Melanocyte of skin (primary cell): ENCODE data around the gene CECR2. TPM values are rescaled to one million over a fixed set of nuclear protein-coding genes. Genes with fewer than 3 reads are reported as not detected.

Experiments used
- small RNA-seq, 2 donors: library from RNA; depleted of rRNA; stranded (forward); fragments of <200 nt; gene quantifications; one replicate each; pipeline ENCODE3, GENCODE V24; 2012
- total RNA-seq, 2 donors: library from RNA; depleted of rRNA; stranded (reverse); fragments of >200 nt; gene quantifications; 2 replicates each; pipeline ENCODE4 v1.2.3, GENCODE V29; 2012

CECR2 gene
- 1 to 10 TPM; 2.1 to 3.7 TPM for total RNA-seq

GRCh38 chr22:17369439-17370025 is at the start of gene CECR2:
Gene CECR2 (plus strand): TSS chr22:17369460. CDS start chr22:17369784, 324 bp downstream.

GRCh38 chr22:17562906-17563870 is 193.9 kb downstream of the CECR2 start, which contains the start of gene SLC25A18:
Gene SLC25A18 (plus strand): TSS chr22:17563498. CDS start chr22:17579945, 16,447 bp downstream.

Small RNAs within 50 kb of the gene (small RNA-seq; reads per million reads assigned to genes)
- gene CECR9 (0 reads per million in 2 donors), gene RN7SL843P (0 reads per million in 2 donors)

Other genes starting within 250 kb of the CECR2 start
- gene TMEM121B, start 248.1 kb upstream of the CECR2 start, total RNA-seq: under 1 TPM; under 0.01 to 0.34 TPM
- 10 to 100 TPM; 32.0 to 43.6 TPM for gene HDHD5, start 210.2 kb upstream of the CECR2 start, total RNA-seq
- under 1 TPM; under 0.01 to 0.33 TPM for gene ADA2, start 150.0 kb upstream of the CECR2 start, total RNA-seq
- gene SLC25A18, start 194.0 kb downstream of the CECR2 start, total RNA-seq: under 1 TPM; under 0.01 to 0.67 TPM